Skeletal muscle tissue (tissue), 4 donors: ENCODE measurements around the gene DDIT3. TPM values are rescaled to one million over a fixed set of nuclear protein-coding genes. Genes with fewer than 3 reads are reported as not detected.
A peak's percentile ranks its signal among the peaks of the same experiment; 100 is the strongest.
"Not testable (repeated sequence)": the region's sequence is repeated elsewhere in the genome, so short reads cannot be mapped to it uniquely, and the experiment has no call there.

ENCODE experiments used
- H3K27ac ChIP-seq: one replicate; pipeline ENCODE4 v1.7.0; 2013; ENCODE audit warnings: mild to moderate bottlenecking, low read depth, low read length, inconsistent platforms
- H3K27me3 ChIP-seq, 3 donors: one replicate each; pipeline ENCODE4 v1.7.0; 2013; ENCODE audit warnings: low read length in 3 of 3; ENCODE audit not compliant: control insufficient read depth in 3 of 3, insufficient read depth in 3 of 3
- H3K36me3 ChIP-seq, 3 donors: one replicate each; pipeline ENCODE4 v1.7.0; 2013; ENCODE audit warnings: low read length in 3 of 3; ENCODE audit not compliant: control insufficient read depth in 3 of 3, insufficient read depth in 3 of 3
- H3K4me1 ChIP-seq, 3 donors: one replicate each; pipeline ENCODE4 v1.7.0; 2013; ENCODE audit warnings: low read length in 3 of 3, mild to moderate bottlenecking in 3 of 3; ENCODE audit not compliant: control insufficient read depth in 3 of 3, insufficient read depth in 3 of 3
- H3K4me3 ChIP-seq, 3 donors: one replicate each; pipeline ENCODE4 v1.7.0; 2013; ENCODE audit warnings: low read length in 3 of 3
- H3K9ac ChIP-seq, 3 donors: one replicate each; pipeline ENCODE4 v1.7.0; 2013; ENCODE audit warnings: low read length in 3 of 3, mild to moderate bottlenecking in 3 of 3, moderate library complexity in 2 of 3, low read depth in 1 of 3
- H3K9me3 ChIP-seq, 3 donors: one replicate each; pipeline ENCODE4 v1.7.0; 2013; ENCODE audit warnings: low read length in 3 of 3; ENCODE audit not compliant: control insufficient read depth in 3 of 3
- total RNA-seq: library from RNA; depleted of rRNA; stranded (reverse); fragments of >200 nt; gene quantifications from one replicate; pipeline ENCODE4 v1.2.3, GENCODE V29; 2014
- donor health status: Osteomylitis.

DDIT3 gene
- total RNA-seq, result 11.5 TPM

DNA sequence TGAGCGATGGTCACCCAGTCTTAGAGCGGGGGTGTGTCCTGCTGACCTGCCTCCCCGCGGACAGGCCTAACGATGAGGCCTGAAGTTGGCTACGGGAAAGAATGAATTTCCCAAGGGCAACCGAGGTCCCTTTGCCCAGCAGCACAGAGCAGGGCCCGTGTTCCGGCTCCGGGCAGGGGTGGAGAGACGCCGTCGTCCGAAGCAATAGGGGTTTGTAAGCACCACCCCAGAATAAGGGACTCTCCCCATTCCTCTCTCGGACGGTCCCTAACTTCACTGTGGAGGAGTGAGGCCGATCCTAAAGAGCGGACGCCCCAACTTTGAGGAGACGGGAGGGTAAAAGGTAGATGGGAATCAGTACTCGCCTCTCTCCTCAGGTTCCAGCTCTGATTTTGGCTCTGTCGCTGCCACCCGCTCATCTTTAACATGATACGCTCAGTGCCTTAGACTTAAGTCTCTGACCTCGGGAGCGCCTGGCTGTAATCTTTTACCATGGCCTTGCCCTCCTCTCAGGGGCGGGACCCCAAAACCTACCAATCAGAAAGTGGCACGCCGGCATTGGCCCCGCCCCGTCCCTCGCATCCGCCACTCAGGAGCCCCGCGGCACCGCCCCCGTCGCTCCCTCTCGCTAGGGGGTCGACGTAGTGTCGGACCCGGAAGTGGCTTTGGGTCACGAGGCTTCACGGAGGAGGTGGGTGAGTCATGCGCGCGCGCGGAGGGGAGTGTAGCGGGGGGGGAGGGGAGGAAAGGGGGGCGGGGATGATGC lies at the start of gene DDIT3:
TSS of gene DDIT3 (minus strand) at position 462 of the 766 bp plus-strand sequence. CDS start 3,108 bp downstream, outside the sequence.
- Histone ChIP-seq H3K27me3 (no peaks in the 10 kb centered on the region), H3K9ac (peak within 1 kb of the TSS; percentile 97 to 100 (median 100)), H3K4me3 (peak within 1 kb of the TSS; percentile 87 to 99 (median 99)), H3K4me1 (peaks cover 50 to 65% (median 63%) of the 10 kb centered on the region in 3 donors), H3K36me3 (peaks cover 35 to 47% (median 36%) of the 10 kb centered on the region in 3 donors), H3K27ac (peak within 1 kb of the TSS; percentile 99), H3K9me3 (no peaks in the 10 kb centered on the region)

DNA sequence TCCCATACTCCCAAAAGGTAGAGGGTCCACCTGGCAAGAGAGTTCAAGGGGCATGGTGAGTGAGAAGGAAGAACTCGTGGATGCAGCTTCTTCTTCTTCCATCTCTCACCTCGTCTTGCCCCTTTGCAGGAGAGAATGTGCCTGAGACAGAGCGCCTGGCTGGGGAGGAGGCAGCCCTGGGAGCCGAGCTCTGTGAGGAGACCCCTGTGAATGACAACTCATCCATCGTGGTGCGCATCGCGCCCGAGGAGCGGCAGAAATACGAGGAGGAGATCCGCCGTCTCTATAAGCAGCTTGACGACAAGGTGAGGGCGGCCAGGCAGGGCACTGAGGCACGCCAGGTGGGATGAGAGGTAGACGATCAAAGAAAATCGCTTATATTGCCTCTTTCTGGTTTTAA lies 49.5 kb upstream of the DDIT3 start:
- Histone ChIP-seq H3K27ac (no peak overlapping the region), H3K9me3 (no peaks in the 10 kb centered on the region), H3K4me3 (no peak overlapping the region), H3K9ac (no peak overlapping the region), H3K27me3 (peaks cover 3 to 22% (median 12%) of the 10 kb centered on the region in 3 donors), H3K36me3 (no peaks in the 10 kb centered on the region), H3K4me1 (no peaks in the 10 kb centered on the region)

- H3K27me3 ChIP-seq, result peaks cover 8 to 27% (median 12%) of the 10 kb centered on the region in 3 donors
- H3K9ac ChIP-seq, result no peak overlapping the region
- H3K4me3 ChIP-seq, result no peak overlapping the region
- no peak overlapping the region for H3K27ac ChIP-seq
- H3K9me3 ChIP-seq, result no peaks in the 10 kb centered on the region
- no peaks in the 10 kb centered on the region for H3K4me1 ChIP-seq
- no peaks in the 10 kb centered on the region for H3K36me3 ChIP-seq
These were observed 48.5 kb upstream of the DDIT3 start for GRCh38 chr12:57568838-57569237.

- Histone ChIP-seq H3K27me3 (peaks cover 7 to 16% (median 12%) of the 10 kb centered on the region in 3 donors), H3K9me3 (no peaks in the 10 kb centered on the region)
These were observed 43.9 kb upstream of the DDIT3 start for GRCh38 chr12:57564178-57564740.

DNA sequence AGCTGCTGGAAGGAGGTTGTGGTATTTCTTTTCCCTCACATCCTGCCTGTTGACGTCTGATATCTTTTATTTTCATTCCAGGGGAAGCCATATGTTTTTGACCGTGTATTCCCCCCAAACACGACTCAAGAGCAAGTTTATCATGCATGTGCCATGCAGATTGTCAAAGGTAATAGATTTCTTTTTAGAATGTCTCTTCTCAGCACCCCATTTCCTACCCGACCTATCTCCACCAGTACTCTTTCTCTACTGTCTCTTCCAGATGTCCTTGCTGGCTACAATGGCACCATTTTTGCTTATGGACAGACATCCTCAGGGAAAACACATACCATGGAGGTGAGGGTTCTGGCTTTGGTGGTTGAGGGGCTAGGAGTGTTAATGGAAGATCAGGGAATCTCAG lies 43.0 kb upstream of the DDIT3 start:
- H3K27ac ChIP-seq, result no peak overlapping the region
- no peaks in the 10 kb centered on the region for H3K36me3 ChIP-seq
- H3K9me3 ChIP-seq, result no peaks in the 10 kb centered on the region
- H3K4me3 ChIP-seq, result no peak overlapping the region
- no peak overlapping the region for H3K9ac ChIP-seq
- H3K4me1 ChIP-seq, result no peaks in the 10 kb centered on the region
- H3K27me3 ChIP-seq, result peaks cover 0 to 10% (median 9%) of the 10 kb centered on the region in 3 donors

More at GRCh38 chr12:57564178-57564740, 43.9 kb upstream of the DDIT3 start:
- H3K4me1 ChIP-seq, result no peaks in the 10 kb centered on the region
- H3K36me3 ChIP-seq, result no peaks in the 10 kb centered on the region
- H3K27ac ChIP-seq, result no peak overlapping the region
- H3K9ac ChIP-seq, result no peak overlapping the region
- H3K4me3 ChIP-seq, result no peak overlapping the region

DNA sequence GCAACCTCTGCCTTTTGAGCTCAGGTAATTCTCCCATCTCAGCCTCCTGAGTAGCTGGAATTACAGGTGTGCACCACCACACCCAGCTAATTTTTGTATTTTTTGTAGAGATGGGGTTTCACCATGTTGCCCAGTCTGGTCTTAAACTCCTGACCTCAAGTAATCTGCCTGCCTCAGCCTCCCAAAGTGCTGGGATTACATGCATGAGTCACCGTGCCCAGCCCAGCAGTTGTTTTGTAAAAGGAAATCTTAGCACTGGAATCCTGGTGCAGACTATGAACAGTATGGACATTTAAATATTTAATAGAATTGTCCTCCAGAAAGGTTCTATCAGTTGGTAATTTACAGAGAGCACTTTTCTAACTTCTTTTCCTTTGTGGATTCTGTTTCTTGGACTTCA lies 40.8 kb upstream of the DDIT3 start:
- H3K9me3 ChIP-seq, H3K4me3 ChIP-seq: not testable (repeated sequence)

GRCh38 chr12:57560516-57560915 lies 40.2 kb upstream of the DDIT3 start:
- Histone ChIP-seq H3K27me3 (peaks cover 0 to 10% (median 9%) of the 10 kb centered on the region in 3 donors), H3K27ac (no peak overlapping the region), H3K9me3 (no peaks in the 10 kb centered on the region), H3K9ac (no peak overlapping the region), H3K4me1 (no peaks in the 10 kb centered on the region), H3K4me3 (no peak overlapping the region), H3K36me3 (no peaks in the 10 kb centered on the region)

More for the DNA sequence above, 40.8 kb upstream of the DDIT3 start:
- not testable (repeated sequence) for H3K4me1 ChIP-seq, H3K27me3 ChIP-seq, H3K36me3 ChIP-seq, H3K9ac ChIP-seq, H3K27ac ChIP-seq

- H3K4me1 ChIP-seq, result no peaks in the 10 kb centered on the region
- no peak overlapping the region for H3K9ac ChIP-seq
- H3K27ac ChIP-seq, result no peak overlapping the region
- H3K4me3 ChIP-seq, result no peak overlapping the region
- no peaks in the 10 kb centered on the region for H3K36me3 ChIP-seq
- H3K9me3 ChIP-seq, result no peaks in the 10 kb centered on the region
- H3K27me3 ChIP-seq, result peaks cover 0 to 8% (median 4%) of the 10 kb centered on the region in 3 donors
These were observed 38.5 kb upstream of the DDIT3 start for GRCh38 chr12:57558864-57559263.

DNA sequence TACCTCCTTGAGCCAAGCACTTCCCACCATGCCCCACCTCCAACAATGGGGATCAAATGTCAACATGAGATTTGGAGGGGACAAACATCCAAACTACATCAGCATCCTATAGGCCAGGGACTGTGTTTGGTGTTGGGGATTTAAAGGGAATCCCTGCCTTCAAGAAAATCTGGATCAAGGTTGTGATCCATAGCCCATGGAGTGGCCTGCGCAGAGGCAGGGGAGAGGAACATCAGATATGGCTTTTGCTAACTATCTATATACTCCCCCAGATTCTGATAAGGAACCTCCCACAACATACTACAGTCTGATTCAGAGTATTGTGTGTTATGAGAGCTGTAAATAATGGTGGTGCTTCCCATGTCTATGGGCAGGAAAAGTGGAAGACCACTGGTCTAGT lies 34.6 kb upstream of the DDIT3 start:
- H3K9me3 ChIP-seq, result no peaks in the 10 kb centered on the region
- peaks cover 3% of the 10 kb centered on the region in 3 donors for H3K4me1 ChIP-seq
- H3K4me3 ChIP-seq, result no peak overlapping the region
- no peaks in the 10 kb centered on the region for H3K36me3 ChIP-seq
- no peak overlapping the region for H3K9ac ChIP-seq
- H3K27ac ChIP-seq, result no peak overlapping the region
- peaks cover 16 to 26% (median 19%) of the 10 kb centered on the region in 3 donors for H3K27me3 ChIP-seq

GRCh38 chr12:57554453-57554852 lies 34.1 kb upstream of the DDIT3 start:
- H3K27me3 ChIP-seq, result peaks cover 20 to 31% (median 24%) of the 10 kb centered on the region in 3 donors
- H3K27ac ChIP-seq, result no peak overlapping the region
- no peaks in the 10 kb centered on the region for H3K9me3 ChIP-seq

More at GRCh38 chr12:57554453-57554852, 34.1 kb upstream of the DDIT3 start:
- no peak overlapping the region for H3K9ac ChIP-seq
- no peaks in the 10 kb centered on the region for H3K36me3 ChIP-seq
- peaks cover 4% of the 10 kb centered on the region in 3 donors for H3K4me1 ChIP-seq
- H3K4me3 ChIP-seq, result no peak overlapping the region
